ENCODE data around the gene LCT.

Gene LCT

GRCh38 chr2:135785032-135785431 is 52.0 kb downstream of the LCT start:
- in situ Hi-C loops (cut with MboI; ENCODE audit: low pct_unique_long_range_greater_than_20kb, low sequenced_read_pairs, unreplicated experiment), result no loop called here
- TF ChIP-seq CTCF (IDR thresholded peaks at IDR 0.05; ENCODE audit: extremely low read depth, insufficient read depth, missing control alignments), result no peak
- no peak for DNase-seq (ENCODE audit: low spot score)

GRCh38 chr2:135783439-135783838 is 53.5 kb downstream of the LCT start:
- no peak for DNase-seq (ENCODE audit: low spot score)
- in situ Hi-C loops (cut with MboI; ENCODE audit: low pct_unique_long_range_greater_than_20kb, low sequenced_read_pairs, unreplicated experiment), result no loop called here
- TF ChIP-seq CTCF (IDR thresholded peaks at IDR 0.05; ENCODE audit: extremely low read depth, insufficient read depth, missing control alignments), result no peak

GRCh38 chr2:135782231-135782630 is 54.8 kb downstream of the LCT start:
- DNase-seq (ENCODE audit: low spot score), result no peak
- no peak for TF ChIP-seq CTCF (IDR thresholded peaks at IDR 0.05; ENCODE audit: extremely low read depth, insufficient read depth, missing control alignments)
- in situ Hi-C loops (cut with MboI; ENCODE audit: low pct_unique_long_range_greater_than_20kb, low sequenced_read_pairs, unreplicated experiment), result no loop called here

GRCh38 chr2:135776367-135776766 is 60.6 kb downstream of the LCT start:
- no peak for TF ChIP-seq CTCF (IDR thresholded peaks at IDR 0.05; ENCODE audit: extremely low read depth, insufficient read depth, missing control alignments)
- in situ Hi-C loops (cut with MboI; ENCODE audit: low pct_unique_long_range_greater_than_20kb, low sequenced_read_pairs, unreplicated experiment), result no loop called here
- DNase-seq (ENCODE audit: low spot score), result no peak

GRCh38 chr2:135775420-135775819 is 61.6 kb downstream of the LCT start:
- in situ Hi-C loops (cut with MboI; ENCODE audit: low pct_unique_long_range_greater_than_20kb, low sequenced_read_pairs, unreplicated experiment), result no loop called here
- no peak for DNase-seq (ENCODE audit: low spot score)
- TF ChIP-seq CTCF (IDR thresholded peaks at IDR 0.05; ENCODE audit: extremely low read depth, insufficient read depth, missing control alignments), result no peak

GRCh38 chr2:135773917-135774316 is 63.1 kb downstream of the LCT start:
- in situ Hi-C loops (cut with MboI; ENCODE audit: low pct_unique_long_range_greater_than_20kb, low sequenced_read_pairs, unreplicated experiment), result no loop called here
- no peak for TF ChIP-seq CTCF (IDR thresholded peaks at IDR 0.05; ENCODE audit: extremely low read depth, insufficient read depth, missing control alignments)
- no peak for DNase-seq (ENCODE audit: low spot score)

GRCh38 chr2:135773319-135773718 is 63.7 kb downstream of the LCT start:
- in situ Hi-C loops (cut with MboI; ENCODE audit: low pct_unique_long_range_greater_than_20kb, low sequenced_read_pairs, unreplicated experiment), result no loop called here
- DNase-seq (ENCODE audit: low spot score), result no peak
- no peak for TF ChIP-seq CTCF (IDR thresholded peaks at IDR 0.05; ENCODE audit: extremely low read depth, insufficient read depth, missing control alignments)

Measured in GM13977 (cell line).